Endothelial cell of hepatic sinusoid (primary cell): ENCODE measurements around the gene FTCDNL1.

Source experiments
- in situ Hi-C: cut with HindIII; loops from 2 replicates; pipeline ENCODE4 v1.10.0; 2017; ENCODE audit warnings: low sequenced_read_pairs

FTCDNL1 gene

DNA sequence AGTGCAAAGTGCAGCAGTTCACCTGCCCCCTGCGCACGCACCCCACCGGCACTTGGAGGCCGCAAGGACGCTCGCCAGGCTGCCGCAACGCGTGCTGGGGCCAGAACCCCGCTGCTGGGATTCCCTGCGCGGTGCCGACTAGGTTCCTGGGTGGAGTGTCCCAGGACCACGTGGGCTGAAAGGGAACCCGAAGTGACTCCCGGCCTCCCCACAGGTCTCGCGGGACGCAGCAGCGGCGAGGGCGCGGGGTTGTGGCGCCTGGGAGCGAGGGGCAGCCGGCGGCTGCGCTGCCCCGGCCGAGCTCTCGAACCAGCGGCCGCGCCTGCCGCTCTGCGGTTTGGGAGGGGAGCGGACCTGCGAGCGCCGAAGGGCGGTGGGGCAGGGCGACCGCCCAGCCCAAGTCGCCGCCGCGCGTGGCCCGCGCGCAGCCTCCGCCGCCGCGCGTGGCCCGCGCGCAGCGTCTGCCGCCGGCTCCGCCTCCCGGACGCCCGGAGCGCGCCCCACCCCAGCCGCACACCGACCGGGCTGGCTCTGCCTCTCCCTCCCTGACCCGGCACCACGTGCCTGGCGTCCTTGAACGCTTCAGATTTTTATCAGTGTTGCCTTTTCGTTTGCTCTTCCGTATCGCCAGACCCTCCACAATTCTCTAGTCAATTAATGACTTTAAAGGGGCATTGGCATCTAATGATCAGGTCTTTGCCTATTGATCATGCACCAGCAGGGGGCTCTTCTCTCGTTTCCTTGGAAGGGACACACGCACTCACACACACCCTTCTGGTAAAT, at the start of gene FTCDNL1:
Gene FTCDNL1, minus strand, starts transcription at position 475 of the 783 bp plus-strand sequence. CDS start 2,230 bp downstream, outside the sequence.
- in situ Hi-C loops = no loop called here

DNA sequence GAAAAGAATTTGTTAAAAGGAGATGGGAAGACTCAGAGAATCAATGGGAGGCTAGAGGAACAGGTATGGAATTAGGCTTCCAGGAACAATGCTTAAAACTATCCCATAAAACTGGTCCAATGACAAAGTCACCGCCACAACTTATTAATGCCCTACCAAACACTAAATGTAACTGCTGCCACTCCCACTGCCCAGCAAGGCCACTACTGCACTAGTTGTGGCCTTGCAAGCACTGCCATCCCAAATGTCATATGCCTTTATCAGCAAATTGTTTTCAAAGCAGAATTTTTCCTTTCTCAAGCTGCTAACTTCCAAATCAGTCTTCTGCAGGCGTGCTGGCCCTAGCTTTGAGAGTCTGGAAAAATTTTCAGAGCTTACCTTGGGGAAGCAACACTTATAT, 45.6 kb upstream of the FTCDNL1 start:
- in situ Hi-C loops = no loop called here

DNA sequence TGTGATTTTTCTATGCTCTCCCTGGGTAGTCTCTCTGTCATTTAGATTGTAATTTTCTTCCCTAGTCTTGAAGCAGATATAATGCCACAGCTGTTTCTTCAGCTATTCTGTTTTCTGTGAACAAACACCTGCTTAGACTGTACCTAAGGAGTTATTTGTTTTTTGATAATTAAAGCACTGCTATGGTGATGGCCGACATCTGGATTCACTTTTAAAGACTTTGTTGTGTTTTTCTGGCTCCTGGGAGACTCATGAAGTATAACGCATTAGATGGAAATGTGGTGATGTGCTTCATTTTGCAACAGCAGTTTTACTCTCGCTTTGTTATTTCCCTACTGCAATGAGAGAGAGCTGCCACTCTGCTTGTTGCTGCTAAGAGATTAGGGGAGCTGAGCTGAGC, 44.4 kb upstream of the FTCDNL1 start:
- in situ Hi-C loops = no loop called here

DNA sequence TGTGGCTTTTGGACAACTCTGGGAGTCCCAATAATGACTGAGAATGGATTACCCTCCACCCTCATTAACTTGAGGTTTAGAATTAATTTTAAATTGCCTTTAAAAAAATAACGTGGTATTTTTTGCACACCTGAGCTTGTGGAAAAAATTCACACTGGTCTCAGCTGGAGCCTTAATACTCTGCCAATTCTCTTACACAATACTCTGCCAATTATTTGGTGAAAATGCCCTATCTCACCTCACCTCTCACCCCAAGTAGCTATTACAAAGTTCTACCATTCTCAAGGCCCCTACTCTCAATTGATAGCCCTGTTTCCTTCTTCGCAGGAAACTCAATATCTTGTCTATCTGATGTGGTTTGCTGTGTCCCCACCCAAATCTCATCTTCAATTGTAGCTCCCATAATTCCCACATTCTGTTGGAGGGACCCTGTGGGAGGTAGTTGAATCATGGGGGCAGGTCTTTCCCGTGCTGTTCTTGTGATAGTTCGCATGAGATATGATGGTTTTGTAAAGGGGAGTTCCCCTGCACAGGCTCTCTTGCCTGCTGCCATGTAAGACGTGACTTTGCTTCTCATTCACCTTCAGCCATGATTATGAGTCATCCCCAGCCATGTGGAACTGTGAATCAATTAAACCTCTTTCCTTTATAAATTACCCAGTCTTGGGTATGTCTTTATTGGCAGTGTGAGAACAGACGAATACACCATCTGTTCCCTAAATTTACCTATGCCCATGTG, 32.7 kb upstream of the FTCDNL1 start:
- in situ Hi-C loops = no loop called here

DNA sequence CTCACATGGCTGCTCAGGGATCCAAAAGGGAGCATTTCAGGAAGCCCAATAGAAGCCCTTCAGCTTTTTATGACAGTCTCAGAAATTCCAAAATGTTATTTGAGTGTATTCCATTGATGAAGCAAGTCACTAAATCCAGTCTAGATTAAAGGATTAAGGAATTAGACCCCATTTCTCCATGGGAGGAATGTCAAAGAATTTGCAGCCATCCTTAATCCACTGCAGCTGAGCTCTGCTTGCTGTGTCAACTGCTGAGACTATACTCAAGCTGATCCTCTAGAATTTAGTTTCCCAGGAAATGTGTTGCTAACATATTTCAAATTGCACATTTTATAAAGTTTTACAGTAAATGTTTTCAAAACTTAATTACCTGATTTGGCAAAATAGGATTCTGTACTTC, 31.7 kb upstream of the FTCDNL1 start:
- in situ Hi-C loops = no loop called here

DNA sequence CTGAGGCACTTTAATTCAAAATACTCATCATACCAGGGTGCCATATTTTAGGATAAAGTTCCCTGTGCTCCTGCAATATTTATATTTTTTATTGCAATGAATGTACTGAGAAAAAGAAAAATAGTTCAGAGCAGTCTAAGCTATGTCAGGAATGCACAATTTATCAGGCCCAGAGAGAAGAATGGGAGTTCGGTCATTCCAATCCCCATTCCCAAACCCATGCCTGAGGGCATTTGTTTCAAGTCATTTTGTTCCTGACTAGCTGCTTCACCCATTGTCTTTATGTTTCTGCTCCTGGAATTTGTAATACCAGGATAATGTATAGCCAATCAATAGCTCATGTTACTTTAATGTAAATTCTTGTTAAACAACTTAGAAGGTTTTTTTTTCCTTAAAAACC, 24.4 kb upstream of the FTCDNL1 start:
- in situ Hi-C loops = no loop called here

DNA sequence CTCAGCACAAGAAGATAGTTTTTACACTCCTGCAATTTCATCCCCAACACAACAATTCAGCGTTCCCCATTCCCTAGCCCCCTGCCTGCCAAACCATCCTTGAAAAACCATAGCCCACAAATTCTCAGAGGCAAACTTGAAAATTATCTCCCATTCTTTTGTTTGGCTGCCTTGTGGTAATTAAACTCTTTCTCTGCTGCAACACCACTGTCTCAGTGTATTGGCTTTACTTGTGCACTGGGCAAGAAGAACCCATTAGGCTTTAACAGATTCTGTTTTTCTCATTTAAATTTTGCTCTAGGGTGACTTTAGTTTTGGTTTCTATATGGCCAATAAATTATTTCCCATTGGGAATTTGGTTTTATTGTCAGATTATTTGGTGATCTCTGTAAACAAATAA, 23.2 kb upstream of the FTCDNL1 start:
- in situ Hi-C loops = no loop called here

DNA sequence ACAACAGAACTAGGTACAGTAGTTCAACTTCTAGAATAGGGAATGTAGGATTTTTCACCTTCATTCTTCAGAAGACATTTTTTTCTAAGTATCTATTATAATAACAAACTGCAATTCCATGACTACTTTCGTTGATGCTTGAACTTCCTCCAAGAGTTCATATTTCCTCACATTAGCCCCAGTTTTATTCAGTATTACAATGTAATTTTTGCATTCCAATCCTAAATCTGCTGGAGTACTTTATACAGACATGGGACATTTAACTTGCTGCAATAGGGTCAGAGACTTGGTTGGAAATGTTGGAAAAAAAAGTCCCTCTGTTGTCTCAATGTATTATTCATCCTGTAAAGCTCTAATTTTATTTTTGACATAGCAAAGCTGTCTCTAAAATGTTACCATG, 19.6 kb upstream of the FTCDNL1 start:
- in situ Hi-C loops = no loop called here

DNA sequence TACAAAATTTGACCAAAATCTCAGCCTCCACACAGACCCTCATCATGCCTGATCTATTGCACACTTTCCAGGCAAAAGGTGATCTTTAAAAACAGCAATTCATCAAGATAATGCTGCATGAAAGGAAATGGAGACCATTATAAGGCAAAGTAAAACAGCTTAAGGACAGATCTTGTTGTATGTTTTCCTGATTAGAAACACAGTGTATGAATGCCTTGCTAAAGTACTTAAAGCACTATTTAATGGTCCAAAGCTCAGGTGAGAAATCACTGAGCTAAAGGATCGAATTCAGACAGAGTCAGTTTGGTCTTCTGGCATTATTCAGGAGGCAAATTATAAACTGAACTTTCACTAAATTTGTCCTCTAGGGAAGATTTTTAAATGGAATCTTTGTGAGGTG, 18.7 kb upstream of the FTCDNL1 start:
- in situ Hi-C loops = no loop called here

DNA sequence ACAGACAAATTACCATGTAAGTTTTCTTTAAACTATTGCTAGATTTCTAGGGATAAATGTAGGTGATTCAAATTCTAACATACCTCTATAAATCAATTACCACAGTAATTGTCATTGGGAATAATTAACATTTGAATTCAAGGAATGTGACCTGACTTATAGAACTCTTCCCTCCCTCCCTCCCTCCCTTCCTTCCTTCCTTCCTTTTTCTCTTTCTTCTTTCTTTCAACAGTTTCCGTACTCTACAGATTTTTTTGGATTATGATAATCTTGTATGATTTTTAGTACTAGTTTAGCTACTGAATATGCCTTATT, 18.2 kb upstream of the FTCDNL1 start:
- in situ Hi-C loops = no loop called here

DNA sequence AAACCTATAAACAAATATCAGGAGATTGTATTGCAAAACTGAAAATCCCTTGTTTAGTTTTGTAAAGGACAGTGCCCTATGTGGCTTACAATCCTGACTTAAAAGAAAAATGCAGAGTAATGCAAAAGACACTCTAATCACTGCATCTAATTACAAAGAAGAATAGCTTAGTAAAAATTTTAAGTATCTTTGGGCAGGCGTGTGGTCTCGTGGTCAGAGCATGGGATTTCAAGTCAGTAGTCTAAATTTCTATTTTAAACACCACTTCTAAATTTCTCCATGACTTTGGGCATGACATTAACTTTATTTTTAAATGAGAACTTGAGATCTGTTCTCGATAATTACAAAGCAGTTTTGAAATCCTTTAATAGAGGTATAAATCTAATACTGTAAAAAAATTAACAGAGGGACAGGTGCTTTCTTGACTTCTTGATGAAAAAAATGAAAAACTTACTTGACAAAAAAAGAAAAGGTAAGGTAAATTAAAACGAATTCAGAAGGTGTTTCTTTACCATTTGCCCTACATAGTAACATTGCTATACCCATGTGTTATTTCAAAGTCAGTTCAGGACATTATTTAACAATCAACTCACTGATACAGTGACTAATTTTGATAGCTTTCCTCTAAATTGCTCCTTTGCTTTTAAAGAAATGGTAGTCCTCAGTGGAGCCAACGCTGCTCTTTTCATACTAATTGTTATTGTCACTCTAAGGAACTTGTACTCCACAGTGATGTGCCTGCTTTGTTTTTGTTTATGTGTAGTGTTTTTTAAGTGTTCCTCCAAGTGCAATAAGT, 17.6 kb upstream of the FTCDNL1 start:
- in situ Hi-C loops = no loop called here

DNA sequence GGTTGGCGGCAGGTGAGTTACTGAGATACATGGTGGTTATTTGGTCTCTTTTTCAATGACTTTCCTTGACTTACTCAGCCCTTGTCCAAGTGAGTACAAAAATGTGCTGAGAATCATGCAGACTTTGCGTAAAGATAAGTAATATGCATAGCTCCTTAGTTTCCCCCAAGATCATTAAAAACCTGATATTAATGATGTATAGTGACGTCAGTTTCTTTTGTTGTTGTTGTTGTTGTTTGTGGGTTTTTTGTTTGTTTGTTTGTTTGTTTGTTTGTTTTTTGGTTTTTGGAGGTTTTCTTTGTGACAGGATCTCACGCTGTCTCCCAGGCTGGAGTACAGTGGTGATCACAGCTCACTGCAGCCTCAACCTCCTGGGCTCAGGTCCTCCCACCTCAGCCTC, 14.9 kb upstream of the FTCDNL1 start:
- in situ Hi-C loops = no loop called here

DNA sequence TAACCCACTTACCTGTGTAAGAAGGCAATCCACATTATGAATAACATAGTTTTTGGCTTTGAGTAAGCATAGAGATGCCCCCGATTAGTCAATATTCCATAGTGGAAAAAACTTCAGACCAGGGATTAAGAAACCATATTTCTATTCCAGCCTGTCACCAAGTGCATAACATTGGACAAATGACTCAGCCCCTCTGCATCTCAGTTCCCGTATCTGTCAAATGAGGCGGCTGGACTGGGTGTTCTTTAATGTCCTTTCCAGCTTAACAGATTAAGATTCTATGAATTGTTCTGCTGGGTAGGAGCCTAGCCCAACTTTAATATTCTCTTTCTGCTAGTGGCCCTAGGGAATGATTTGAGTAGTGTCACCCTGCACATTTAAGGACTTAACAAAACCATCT, 11.8 kb upstream of the FTCDNL1 start:
- in situ Hi-C loops = no loop called here

DNA sequence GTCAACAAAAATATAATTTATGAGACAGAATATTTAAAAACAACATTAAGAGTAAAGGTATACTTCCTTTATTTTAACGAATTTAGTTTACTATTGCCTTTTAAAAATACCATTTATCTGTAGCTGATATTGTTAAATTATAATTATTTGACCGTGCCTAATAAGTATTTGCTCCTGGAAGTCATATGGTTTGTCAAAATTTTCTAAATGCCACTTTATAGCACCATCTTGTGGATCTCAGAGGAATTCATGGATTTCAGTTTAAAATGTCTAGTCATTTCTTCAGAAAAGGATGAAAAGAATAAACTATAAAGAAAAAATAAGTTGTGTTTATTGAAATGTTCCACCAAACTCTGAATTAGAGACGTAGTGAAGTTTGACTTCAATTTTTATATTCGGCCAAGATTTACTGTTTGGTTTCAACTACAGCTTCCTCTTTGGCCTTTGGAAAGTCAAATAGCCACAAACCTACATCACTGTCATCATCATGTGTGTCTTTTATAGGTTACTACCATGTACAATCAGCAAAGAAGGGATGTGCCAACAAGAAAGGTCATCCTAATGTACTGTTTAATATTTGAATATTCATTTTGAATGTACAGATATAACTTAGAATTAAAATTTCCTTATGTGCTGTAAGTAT, 10.3 kb upstream of the FTCDNL1 start:
- in situ Hi-C loops = no loop called here

DNA sequence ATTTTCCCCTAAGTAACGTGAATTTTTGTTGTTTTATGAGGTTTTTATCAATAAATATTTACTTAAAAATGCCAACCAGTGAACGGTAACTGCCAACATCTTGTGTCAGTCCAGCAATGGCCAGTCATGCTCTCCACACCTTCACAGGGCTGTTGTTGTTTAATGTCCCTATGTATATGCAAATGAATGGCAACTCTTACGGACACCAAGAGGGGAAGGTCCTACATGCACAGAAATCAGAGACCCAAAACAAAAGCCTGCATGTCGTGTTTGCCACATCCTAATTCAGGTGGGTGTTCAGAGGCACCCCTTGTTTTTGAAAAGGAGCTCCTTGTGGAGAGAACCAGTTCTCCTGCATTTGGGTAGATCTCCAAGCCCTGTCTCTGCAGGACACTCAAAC, 4.8 kb upstream of the FTCDNL1 start:
- in situ Hi-C loops = no loop called here

DNA sequence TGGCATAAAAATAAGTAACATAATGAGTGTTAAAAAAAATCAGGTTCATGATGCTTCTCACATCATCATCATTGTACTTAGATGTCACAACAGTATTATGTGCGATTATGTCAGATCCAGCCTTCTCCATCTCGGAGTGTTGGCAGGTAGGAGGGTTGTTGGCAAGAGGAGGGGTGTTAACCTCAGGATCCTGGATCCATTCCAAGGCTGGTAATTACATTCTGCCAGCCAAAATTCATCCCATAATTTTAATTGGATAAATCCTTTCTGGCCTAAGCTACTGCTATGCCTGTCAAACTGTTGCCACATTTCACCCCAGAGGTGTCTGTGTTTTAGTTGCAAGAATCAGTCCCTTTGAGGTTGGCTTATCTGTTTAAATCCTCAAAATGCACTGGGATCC, 891 bp upstream of the FTCDNL1 start:
- in situ Hi-C loops = no loop called here

DNA sequence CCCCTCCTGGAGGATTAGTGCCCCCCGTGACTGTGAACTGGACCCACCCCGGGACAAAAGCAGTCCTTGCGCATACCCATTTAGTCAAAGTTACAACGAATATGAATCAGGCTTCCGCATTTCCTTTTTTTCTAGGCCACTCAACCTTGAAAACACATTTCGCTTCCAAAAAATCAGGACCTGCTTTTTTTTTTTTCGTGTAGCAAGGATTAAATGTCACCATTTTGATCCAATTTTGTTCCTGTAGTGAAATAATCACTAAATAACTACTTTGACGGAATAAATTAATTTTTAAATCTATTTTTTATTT, 464 bp upstream of the FTCDNL1 start:
- in situ Hi-C loops = no loop called here

DNA sequence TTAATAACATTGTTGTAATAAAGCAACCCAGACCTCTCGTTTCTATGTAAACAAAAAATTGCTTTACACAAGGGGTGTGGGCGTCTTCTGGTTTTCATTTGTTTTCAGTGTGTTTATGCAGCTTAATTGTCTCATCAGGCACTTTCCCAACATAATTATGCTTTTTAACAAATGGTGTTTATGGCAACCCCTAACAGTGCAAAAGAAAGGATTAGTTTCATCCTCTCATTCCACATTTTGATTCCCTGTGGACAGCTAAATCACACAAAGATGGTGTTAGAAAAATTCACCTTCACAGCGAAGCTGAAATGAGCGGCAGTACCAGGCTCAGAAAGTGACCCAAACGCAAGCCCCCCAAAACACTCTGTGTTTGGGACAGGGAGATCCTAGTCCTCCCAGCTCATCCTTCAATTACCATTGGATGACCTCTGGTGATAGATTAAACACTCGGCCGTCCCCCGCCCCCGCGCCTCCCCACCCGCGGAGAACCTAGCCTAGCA, 724 bp downstream of the FTCDNL1 start:
- in situ Hi-C loops = no loop called here

DNA sequence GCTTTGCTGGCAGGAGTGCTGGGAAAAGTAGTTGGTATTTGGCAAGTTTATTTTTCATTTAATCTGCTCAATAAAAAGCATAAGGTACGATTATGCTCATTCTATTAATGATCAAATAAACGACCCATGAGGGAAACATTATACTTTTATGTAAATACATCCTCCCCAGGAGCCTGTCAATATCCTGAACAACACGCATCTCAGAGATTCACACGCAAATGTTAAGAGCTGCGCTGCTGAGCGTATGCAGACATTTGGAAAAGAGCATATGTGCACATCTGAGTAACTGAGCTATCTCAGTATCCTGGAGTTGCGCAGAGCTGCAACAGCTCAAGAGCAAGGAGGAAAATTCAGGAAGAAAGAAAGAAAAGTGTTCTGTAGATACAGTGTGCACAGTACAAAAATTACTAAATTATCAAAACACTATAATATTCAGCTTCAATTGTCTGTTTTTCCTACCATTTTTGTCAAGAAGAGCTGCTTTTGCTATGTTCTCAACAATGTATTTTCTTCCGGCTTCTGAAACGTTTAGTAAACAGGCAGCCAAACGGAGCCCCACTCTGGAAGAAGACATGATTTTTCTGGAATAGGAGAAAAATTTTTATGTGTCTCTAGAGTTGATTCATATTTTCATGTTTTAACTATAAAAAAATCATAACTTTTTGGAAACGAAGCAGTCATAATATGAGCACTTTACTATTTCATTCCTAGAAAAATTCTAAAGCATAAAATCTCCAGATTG, 2.4 kb downstream of the FTCDNL1 start:
- in situ Hi-C loops = no loop called here

DNA sequence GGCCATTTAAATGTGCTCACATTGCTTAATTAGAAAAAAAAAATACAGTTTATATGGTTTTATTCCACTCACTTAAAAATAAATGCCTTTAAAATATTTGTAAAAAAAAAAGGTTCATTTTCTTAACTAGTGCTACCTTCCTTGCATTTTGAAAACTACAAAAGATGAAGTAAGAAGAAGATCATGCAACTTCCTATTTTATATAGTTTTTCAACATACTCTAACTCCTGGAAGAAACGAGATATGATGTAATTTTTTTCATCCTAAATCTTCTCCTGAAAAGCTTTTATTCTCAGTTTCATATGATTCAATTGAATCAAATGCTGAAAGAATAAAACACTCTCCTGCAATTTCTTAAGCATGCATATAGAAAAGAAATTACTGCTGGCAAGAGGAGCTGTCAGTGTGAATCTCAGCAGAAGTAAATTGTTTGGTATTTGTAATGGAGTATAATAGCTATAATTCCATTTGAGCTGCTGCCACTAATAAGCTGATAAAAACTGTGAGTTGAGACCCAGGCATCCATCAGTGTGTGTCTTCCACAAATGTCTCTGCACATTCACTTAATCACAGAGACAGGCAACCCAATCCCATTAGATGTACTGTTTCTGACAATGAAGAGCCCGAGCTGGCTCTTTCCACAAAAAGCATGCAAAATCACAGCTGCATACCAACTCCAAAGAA, 3.7 kb downstream of the FTCDNL1 start:
- in situ Hi-C loops = no loop called here
